Activated T-cell treated with anti-CD3 and anti-CD28 coated beads for 4 hours (primary cell): ENCODE data around the gene CD302.
"Not testable (repeated sequence)": the region's sequence is repeated elsewhere in the genome, so short reads cannot be mapped to it uniquely, and the experiment has no call there.

Source experiments
- DNase-seq: peaks from one replicate; pipeline ENCODE4 v3.0.0-alpha.2; 2020

CD302 gene

DNA sequence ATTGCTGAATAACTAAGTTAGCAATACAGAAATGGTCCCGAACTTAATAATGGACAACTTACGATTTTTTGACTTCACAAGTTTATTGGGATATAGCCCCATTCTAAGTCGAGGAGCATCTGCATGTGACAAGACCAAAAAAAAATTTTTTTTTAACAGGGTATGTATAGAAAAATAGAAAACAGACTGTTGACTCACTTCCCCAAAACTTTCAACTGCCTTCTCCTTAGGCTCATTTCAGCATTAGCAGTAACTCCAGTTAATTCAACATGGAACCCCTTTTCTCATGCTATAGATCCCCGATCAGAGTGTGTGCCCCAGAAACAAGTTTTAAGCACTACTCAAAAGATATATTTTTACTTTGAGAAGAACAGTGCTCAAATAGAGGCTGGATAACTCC, 5.4 kb downstream of the CD302 start:
- DNase-seq: no peak

DNA sequence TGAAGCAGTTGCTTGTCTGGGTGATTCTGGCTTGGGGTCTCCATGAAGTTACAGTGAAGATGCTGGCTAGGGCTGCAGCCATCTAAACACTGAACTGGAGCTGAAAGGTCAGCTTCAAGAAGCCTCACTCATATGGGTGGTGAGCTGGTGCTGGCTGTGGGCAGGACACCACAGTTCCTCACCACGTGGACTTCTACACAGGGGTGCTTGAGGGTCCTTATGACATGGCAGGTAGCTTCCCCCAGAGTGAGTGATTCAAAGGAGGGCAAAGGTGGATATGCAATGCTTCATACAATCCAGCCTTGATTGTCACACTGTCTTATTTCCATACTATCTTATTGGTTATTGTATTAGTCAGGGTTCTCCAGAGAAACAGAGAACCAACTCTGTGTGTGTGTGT, 6.0 kb downstream of the CD302 start:
- no peak for DNase-seq

DNA sequence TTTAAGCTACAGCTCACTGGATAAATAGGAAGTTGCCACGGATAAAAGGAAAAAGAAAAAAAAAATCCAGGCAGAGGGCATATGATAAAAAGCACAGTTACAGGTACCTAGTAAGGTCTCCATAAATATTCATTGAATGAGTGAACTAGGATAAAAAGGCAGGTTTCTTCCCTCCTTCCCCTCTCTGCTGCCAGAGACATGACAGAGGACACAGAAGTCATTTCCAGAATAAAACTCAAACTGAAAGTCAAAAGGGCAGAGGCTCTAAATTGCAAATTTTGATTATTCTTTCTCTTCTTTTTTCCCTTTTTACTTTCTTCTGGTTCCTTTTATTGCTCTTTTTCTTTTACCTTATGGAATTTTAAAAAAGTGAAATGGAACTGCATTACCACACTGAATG, 7.7 kb downstream of the CD302 start:
- no peak for DNase-seq

DNA sequence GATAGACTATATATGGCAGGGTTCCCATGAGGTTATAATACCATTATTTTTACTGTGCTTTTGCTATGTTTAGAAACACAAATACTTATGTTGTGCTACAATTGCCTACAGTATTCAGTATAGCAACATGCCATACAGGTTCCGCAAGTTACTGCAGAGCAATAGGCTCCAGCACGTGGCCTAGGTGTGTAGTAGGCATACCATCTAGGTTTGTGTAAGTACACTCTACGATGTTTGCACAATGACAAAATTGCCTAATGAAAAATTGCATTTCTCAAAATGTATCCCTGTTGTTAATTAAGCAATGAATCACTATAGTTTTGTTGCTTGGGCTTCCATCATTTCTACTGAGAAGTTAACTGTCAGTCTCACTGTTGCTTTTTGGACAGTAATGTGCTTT, 9.8 kb downstream of the CD302 start:
- no peak for DNase-seq

DNA sequence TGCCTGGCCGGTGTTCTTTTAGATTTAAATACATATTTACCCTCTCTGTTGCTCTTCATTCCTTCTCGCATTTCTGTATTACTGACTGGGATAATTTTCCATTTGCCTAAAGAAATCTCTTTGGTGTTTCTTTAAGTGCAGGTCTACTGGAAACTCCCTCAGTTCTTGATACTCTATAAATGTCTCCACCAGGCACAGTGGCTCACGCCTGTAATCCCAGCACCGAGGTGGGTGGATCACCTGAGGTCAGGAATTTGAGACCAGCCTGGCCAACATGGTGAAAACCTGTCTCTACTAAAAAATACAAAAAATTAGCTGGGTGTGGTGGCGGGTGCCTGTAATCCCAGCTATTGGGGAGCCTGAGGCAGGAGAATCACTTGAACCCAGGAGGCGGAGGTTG, 10.4 kb downstream of the CD302 start:
- DNase-seq: not testable (repeated sequence)

DNA sequence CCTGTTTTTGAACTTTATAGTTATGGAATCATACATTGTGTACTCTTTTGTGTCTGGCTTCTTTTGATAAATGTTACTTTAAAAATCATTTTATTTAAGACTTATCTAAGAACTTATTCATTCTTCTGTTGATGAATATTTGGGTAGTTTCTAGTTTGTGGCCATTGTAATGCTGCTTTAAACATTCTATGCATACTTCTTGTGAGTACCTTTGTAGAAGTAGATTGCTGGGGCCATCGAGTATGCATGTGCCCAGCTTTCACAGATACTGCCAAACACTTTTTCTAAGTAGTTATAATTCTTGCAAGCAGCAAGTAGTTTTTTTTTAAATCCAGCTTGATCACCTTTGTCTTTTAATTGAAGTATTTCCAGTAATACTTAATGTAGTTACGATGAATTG, 11.1 kb downstream of the CD302 start:
- DNase-seq: no peak

DNA sequence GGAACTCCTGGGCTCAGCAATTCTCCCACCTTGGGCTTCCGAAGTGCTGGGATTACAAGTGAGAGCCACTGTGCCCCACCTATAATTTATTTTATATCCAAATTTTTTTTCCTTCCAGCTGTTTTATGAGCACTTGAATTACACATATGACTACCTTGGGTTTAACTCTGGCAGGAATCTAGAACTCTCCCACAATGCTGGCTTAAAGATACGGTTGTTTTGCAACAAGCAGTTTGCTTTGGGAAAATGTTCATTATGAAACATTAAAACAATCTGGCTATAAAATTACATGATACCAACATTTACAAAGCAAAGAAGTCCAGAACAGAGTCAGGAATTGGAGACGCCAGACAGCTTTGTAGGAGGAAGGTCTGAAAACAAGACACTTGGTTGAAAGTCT, 12.8 kb downstream of the CD302 start:
- no peak for DNase-seq

DNA sequence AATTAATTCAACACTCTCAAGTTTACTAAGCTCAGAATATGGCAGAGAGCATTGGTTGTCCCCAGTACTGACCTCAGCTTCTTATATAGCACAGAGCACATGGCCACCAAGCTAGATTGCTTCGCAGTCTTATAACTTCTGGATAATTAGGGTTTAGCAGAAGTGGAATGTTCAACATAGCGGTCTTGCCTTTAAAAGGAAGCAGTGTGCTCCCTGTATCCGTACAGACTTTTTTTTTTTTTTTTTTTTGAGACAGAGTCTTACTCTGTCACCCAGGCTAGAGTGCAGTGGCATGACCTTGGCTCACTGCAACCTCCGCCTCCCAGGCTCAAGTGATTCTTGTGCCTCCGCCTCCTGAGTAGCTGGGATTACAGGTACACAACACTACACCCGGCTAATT, 13.3 kb downstream of the CD302 start:
- DNase-seq: not testable (repeated sequence)

DNA sequence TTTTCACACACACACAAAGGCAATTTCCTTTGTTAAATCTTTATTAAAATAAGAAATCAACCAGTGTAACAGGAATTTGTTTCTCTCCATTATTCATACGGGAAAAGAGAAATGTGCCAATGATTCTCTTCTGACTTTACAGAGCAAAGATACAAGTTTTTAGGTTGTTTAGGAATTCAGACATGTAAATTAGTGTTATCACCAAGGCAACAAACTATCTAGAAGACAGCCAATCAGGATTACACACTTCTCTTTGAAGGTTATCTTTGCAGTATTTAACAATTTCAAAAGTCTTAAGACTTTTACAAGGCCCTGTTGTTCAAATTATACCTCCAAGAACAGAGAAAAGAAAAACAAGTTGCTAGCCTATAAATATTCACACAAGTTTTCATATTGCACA, 14.5 kb downstream of the CD302 start:
- no peak for DNase-seq

DNA sequence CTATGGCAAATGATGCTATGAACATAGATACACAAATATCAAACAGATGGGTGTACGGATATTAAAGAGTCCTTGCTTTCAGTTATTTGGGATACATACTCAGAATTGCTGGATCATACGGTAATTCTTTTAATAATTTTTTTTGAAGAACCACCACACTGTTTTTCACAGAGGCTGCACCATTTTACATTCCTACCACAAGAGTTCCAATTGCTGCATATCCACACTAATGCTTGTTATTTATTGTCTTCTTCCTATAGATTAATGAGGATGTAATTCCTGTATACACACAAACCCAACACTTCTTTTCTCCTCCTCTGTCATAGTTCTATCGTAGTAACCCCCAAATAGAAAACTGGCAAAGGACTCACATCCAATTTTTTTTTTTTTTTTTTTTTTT, 21.7 kb downstream of the CD302 start:
- no peak for DNase-seq

DNA sequence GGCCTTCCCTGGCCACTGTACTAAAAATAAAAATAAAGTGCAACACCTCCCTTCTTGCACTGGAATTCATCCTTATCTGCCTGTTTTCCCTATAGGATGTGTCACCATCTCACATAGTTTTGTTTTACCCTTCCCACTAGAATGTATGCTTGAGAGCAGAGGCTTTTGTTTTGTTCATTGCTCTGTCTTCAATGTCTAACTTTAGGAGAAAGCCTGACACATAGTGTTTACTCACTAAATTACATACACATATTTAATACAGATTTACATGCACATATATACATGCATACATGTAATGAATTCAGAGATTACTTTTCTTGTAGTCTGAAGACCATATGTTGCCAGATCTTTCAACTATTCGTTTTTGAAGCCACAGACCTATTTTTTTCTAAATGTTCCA, 23.0 kb downstream of the CD302 start:
- DNase-seq: no peak

DNA sequence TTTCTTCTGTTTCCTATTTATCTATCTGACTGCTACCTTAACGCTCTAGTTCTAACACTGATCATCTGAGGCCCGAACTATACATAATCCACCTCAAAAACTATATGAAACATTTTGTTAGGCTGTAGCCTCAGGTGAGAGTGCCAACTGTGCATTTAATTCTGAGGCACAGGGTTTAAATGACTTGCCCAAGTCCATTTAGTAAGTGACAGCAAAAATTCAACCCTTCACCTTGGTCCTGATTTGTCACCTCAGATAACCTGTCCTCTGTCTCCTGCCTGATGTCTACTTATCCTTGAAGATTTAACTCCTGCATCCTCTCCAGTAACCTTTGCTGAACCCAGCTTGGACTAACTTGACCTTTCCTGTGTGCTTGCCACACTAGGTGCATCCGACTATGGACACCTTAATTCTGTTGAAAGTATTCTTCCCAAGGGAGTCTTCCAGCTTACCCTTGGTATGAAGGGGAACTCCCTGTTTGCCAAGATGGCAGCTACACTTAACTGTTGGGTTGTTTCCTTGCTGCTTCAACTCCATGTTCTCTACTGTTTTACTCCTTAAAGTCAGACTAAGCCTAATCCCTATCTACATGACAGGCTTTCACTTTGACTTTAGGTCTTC, 23.5 kb downstream of the CD302 start:
- DNase-seq: no peak

DNA sequence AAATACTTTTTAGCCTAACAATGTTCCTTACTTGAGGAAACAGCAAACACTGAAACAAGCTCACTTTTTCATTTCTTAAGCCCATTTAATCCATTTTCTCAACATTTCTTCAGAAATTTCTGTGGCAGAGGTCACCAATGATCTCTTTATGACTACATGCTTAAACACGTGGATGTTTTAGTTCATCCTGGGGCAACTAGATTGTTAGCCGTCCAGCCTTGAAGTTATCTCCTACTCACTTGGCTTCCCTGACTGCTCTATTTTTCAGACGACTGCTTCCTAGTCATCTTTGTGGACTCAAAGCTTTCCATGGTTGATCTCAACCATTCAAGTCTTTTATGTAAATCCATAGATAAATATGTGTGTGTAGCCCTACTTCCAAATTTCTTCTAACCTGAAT, 24.1 kb downstream of the CD302 start:
- no peak for DNase-seq

DNA sequence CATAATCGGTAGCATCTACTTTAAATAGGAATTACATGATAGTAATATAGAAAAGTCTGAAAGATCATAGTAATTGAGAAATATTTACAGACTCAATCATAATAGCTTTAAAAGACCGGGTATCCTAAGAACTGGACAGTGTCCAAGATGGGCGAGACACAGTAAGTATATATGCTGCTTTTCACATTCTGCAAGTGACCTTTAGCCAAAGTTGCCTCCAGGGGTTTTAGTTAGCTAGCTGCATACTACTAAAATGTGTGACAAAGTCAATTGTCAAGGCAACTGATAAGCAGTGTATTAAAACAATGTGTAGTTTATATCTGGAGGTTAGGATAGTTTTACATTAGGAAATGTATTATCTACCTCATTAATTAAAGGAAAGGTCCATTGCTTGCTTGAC, 24.6 kb downstream of the CD302 start:
- DNase-seq: no peak

DNA sequence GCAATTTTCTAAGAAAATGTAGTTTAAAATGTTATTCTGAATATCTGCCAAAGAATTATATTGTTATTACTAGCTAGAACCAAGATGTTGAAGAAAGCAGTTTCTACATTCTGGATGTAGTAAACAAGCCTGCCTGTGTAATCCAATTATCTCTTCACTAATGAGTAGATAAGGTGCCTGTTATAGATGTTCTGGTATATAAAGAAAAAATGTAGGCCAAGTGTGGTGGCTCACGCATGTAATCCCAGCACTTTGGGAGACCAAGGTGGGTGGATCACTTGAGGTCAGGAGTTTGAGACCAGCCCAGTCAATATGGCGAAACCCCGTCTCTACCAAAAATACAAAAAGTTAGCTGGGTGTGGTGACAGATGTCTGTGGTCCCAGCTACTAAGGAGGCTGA, 28.9 kb downstream of the CD302 start:
- DNase-seq: no peak

DNA sequence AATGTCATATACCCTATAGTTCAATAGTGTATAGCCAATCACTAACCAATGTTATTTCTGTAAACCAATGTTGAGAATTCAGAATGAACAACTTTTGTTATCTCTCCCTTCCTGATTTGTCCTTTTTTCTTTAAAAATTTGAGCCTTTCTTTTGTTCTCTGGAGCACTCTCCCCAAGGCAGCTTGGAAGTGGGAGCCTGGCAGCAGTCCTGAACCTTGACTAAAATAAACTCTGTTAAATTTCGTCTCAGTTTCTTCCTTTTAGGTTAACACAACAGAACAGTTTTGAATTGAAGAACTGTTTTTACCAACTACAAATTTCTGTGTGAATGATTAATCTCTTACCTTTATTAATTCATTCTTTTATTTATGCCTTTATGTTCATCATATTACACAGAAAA, 35.9 kb downstream of the CD302 start:
- no peak for DNase-seq

DNA sequence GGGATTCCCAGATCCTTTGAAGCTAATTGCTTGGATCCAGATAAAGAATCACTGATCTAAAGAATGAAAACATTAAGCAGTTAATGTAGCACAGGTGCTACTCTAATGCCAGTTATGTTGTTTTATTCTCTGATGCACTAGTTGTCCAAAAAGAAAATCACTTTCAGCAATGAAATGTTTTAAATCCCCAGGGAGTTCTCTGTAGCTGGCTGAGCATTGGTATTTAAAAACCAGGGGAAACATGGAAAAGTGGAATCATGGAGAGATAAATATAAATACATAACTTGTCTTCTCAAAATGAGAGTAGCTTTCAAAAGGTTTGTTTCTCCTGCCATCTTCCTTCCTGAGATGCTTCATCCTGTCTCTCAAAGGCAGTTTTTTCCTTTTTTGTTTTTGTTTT, 37.7 kb downstream of the CD302 start:
- no peak for DNase-seq

DNA sequence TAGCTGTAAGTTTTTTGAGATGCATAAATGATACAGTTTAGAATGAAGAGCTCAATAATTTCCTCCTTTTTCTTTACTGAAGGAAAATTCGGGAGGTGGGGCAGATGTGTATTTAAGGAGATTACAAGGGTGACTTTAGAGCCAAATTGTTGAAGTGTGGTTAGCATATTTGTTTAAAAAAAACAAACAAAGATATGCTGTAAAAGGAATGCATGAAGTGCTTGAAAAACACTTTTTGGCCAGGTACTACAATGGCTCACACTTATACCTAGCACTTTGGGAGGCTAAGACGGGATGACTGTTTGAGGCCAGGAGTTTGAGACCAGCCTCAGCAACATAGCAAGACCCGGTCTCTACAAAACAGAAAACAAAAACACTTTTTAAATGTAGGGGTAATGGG, 38.4 kb downstream of the CD302 start:
- DNase-seq: no peak

DNA sequence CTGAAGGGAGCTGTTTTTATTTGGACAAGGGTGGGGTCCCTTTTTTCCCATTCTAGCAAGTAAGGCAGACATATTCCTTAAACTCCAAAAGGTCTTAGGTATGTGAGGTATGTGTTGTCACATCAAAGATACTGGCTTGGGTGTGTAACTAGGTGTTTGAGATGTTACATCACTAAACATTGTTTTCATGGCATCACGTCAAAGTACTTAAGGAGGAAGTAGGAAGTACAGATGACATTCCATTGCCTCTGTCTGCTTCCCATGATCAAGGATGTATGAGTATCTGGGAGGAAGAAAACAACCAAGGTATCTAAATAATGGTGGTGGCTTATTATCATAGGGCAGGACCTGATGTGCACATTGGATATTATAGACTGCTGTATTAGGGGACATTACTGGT, 39.3 kb downstream of the CD302 start:
- DNase-seq: no peak

DNA sequence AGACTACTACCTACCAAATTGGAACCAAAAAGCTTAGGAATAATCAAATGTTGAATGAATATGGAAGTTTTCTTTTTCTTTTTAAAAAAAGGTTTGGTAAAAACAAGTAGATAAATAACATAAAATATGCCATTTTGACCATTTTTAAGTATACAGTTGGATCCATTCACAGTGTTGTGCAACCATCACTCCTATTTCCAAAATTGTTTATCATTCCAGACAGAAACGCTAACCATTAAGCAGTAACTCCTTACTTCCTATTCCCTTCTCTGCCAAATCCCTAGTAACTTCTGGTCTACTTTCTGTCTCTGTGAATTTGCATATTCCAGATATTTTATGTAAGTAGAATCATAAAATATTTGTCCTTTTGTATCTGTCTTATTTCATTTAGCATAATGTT, 39.8 kb downstream of the CD302 start:
- no peak for DNase-seq

DNA sequence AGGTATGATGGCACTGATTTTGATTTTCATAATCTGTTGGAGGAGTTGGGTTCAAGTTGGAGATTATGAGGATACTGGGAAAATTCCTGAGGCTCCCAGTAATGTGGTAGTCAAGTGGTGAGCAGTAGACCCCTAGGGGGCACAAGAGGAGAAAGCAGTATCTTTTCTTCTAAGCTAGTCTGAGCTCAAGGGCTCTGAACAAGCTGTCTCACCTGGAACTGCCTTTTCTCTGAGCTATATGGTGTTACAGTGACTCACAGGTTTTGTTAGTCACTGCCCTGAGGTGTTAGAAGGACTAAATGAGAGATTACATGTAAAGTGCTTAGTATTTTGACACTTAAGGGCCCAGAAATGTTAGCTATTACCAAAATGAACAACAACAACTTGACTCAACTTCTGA, 42.2 kb downstream of the CD302 start:
- no peak for DNase-seq

DNA sequence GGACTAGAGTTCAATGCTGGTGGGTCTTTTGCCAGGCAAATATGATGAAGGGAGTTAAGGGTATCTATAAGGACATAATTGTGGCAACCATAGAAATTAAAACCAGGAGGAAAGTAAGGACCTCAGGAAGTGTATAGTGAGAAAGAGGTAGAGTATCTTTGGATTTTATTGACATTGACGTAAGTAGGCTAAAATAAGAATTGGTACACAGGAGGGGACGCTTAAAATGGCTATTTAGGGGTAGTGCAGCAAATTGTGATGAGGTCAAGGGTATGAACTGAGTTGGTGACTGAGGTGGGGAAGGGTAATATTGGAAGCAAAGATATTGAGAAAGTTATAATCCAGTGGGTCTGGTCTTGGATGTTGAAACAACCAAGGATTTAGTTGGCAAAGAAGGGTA, 43.0 kb downstream of the CD302 start:
- DNase-seq: no peak

DNA sequence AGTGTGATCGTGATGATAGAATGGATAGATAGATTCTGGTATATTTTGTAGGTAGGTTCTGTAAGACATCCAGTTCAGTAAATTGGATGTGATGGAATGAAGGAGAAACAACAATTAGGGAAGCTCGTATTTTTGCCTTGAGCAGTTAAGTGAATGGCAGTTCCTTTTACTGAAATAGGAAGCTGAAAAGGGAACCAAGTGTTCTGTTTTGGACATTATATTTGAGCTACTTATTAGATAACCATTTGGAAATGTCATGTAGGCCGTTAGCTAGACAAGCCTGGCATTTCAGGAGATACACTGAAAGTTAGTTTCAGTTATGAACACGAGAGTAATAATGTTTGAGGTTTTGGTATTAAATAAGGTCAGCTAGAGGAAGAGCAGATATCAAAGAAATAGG, 44.2 kb downstream of the CD302 start:
- no peak for DNase-seq

DNA sequence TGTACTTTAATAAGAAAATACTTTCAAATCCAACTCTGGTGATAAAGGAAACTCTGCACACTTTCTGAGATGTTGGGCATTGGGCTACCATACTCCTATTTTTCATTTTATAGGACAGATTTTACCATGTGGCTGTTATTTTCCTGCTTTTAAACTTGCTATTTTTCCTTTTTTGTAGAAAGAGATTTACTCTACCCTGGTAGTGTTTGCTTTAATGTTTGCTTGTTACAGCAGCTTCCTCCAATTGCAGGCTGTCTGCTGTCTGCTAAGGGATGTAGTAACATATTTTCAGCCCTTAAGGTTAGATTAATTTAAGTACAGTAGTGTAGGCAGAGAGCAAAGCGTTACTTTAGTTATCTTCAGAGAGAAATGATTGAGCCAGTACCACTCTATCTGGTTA, 47.1 kb downstream of the CD302 start:
- DNase-seq: no peak

DNA sequence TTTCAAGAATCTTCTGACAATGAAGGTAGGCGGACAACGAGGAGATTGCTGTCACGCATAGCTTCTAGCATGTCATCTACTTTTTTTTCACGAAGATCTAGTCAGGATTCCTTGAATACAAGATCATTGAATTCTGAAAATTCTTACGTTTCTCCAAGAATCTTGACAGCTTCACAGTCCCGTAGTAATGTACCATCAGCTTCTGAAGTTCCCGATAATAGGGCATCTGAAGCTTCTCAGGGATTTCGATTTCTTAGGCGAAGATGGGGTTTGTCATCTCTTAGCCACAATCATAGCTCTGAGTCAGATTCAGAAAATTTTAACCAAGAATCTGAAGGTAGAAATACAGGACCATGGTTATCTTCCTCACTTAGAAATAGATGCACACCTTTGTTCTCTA, 49.9 kb downstream of the CD302 start:
- DNase-seq: no peak

DNA sequence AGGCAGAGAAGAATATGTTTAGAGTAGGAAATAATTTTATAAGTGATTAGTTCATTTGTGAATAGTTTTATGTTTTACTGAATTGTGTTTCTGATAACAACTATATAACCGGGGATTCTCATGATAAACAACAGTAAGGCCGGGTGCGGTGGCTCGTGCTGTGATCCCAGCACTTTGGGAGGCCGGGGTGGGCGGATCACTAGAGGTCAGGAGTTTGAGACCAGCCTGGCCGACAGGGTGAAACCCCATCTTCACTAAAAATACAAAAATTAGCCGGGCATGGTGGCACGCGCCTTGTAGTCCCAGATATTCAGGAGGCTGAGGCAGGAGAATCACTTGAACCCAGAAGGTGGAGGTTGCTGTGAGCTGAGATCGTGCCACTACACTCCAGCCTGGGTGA, 52.8 kb downstream of the CD302 start:
- DNase-seq: not testable (repeated sequence)
